Activated gamma-delta T cell treated with Interleukin-2 at 50 U/mL for 16 hours (primary cell): ENCODE data around the gene SNAP29.
"Not testable (repeated sequence)": the region's sequence is repeated elsewhere in the genome, so short reads cannot be mapped to it uniquely, and the experiment has no call there.

Experiments used
- DNase-seq: peaks from one replicate; pipeline ENCODE4 v3.0.0-alpha.2; 2020

Gene SNAP29

GRCh38 chr22:20858615-20859416 lies at the start of gene SNAP29, which contains the start of gene PI4KA:
TSS of gene SNAP29 (plus strand) at chr22:20859007. CDS start at chr22:20859111, 104 bp downstream.
TSS of gene PI4KA (minus strand) at chr22:20858811. CDS start at chr22:20858725, 86 bp downstream.
- DNase-seq = peak; percentile 99

DNA sequence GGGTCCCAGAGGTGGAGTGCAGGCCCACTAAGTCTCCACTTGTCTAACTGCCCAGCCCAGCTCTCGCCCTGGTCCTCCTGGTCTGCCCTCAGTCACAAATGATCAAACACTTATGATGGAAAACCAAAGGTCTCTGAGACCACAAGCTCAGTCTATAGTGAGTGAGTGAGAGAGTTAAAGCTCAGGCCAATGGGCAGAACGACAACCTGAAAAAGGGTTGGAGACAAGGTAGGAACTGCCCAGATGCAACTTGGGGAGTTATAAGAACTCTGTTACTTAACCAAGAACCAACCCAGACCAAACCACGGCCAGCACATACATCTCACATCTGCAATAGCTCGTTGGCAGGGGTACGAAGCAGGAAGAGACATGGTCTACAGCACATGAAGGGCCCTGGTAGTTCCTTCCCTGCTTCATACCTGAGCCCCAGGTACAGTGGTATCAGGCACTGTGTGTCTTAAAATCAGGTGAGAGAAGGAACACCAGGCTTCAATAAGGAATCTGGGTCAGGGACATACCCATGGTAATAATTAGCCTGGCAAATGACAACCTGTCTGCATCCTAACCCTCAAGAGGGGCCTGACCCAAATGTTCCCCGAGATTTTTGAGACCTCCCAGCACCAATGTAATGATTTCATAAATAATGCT lies 49.1 kb upstream of the SNAP29 start:
- no peak for DNase-seq

- DNase-seq = no peak
Measured at GRCh38 chr22:20810645-20811044, 48.2 kb upstream of the SNAP29 start.

GRCh38 chr22:20811171-20811570 lies 47.6 kb upstream of the SNAP29 start:
- no peak for DNase-seq

GRCh38 chr22:20811971-20812660 lies 46.7 kb upstream of the SNAP29 start:
- no peak for DNase-seq

DNA sequence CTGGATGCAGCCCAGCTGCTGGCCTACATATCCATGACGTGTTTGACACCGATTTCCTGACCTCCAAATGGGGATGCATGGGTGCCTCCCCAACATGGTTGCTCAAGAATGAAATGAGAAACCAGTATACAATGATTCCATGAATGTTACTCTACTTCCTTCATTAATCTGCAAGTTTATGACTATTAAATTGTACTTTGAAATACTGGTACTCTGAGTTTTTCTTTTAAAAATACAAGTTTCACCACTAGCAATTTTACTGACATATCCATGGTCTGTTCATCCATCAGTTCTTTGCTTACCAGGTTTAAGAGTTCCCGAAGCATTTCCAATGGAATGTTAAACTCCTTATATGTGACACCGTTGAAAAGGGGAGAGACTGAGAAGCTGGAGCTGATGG lies 45.8 kb upstream of the SNAP29 start:
- no peak for DNase-seq

DNA sequence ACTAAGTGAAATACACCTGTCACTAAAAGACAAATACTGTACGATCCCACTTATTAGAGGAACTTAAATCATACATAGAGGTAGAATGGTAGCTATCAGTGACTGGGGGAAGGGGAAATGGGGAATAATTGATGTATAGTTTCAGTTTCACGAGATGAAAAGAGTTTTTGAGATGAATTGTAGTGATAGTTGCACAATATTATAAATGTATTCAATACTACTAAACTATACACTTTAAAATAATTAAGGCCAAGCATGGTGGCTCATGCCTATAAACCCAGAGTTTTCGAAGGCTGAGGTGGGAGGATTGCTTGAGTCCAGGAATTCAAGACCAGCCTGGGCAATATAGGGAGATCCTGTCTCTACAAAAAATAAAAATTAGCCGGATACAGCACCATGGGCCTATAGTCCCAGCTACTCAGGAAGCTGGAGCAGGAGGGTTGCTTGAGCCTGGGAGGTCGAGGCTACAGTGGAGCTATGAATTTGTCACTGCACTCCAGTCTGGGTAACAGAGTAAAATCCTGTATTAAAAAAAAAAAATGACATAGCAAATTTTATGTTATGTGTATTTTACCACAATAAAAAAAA lies 44.5 kb upstream of the SNAP29 start:
- DNase-seq = no peak

- no peak for DNase-seq
Measured at GRCh38 chr22:20815477-20816050, 43.2 kb upstream of the SNAP29 start.

- no peak for DNase-seq
Measured at GRCh38 chr22:20816559-20816958, 42.2 kb upstream of the SNAP29 start.

GRCh38 chr22:20818471-20818870 lies 40.3 kb upstream of the SNAP29 start:
- DNase-seq = no peak

GRCh38 chr22:20819471-20819870 lies 39.3 kb upstream of the SNAP29 start:
- no peak for DNase-seq

GRCh38 chr22:20821717-20822239 lies 37.0 kb upstream of the SNAP29 start:
- DNase-seq = not testable (repeated sequence)

DNA sequence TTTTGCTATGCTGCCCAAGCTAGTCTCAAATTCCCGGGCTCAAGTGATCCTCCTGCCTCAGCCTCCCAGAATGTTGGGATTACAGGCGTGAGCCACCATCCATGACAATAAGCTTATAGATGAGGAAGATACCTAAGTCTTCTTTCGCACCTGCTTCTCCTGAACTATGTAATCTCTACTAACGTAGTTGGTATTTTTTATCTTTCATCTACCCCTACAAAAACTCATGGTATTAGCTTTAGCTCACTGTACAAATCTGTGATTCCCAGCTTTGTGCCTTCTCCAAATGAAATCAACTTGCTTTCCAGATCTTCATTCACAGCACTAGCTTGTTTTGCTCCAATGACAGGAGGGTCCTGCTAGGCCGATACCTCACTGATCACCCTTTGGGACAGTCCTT lies 36.6 kb upstream of the SNAP29 start:
- DNase-seq = no peak

DNA sequence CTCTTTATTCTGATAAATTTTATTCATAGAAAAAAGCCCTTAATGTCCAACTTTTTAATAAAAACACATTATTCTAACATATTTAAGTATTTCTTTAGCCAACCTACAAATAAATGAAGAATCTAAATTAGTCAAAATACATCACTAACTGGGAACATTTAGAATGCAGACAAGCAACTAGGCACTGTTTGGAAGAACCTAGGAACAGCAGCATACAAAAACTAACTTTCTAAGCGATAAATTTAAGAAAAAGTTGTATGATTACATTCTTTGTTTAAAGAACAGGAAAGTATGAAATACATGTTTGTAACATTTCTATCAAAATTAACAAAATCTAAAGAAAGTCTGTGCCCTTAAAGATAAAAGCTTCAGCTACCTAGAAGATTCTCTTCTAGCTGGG lies 35.5 kb upstream of the SNAP29 start:
- DNase-seq = no peak

DNA sequence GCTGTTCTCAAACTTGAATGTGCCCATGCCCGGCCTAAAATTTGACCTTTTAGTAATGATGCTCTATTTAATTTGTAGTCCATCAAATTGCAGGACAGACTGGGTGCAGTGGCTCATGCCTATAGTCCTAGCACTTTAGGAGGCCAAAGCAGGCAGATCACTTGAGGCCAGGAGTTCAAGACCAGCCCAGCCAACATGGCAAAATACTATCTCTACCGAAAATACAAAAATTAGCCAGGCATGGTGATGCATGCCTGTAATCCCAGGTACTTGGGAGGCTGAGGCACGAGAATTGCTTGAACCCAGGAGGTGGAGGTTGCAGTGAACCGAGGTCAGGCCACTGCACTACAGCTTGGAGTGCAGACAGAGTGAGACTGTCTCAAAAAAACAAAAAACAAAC lies 33.6 kb upstream of the SNAP29 start:
- DNase-seq = not testable (repeated sequence)

DNA sequence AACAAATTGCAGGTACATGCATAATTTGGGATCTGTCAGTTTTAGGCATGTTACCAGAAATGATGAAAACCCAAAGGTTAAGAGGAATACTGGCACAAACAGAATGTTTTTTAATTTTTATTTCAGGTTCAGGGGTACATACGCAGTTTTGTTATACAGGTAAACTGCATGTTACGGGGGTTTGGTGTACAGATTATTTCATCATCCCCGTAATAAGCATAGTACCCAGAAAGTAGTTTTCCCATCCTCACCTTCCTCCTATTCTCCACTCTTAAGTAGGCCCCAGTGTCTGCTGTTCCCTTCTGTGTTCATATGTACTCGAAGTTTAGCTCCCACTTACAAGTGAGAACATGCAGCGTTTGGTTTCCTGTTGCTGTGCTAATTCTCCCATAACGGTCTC lies 33.2 kb upstream of the SNAP29 start:
- no peak for DNase-seq

DNA sequence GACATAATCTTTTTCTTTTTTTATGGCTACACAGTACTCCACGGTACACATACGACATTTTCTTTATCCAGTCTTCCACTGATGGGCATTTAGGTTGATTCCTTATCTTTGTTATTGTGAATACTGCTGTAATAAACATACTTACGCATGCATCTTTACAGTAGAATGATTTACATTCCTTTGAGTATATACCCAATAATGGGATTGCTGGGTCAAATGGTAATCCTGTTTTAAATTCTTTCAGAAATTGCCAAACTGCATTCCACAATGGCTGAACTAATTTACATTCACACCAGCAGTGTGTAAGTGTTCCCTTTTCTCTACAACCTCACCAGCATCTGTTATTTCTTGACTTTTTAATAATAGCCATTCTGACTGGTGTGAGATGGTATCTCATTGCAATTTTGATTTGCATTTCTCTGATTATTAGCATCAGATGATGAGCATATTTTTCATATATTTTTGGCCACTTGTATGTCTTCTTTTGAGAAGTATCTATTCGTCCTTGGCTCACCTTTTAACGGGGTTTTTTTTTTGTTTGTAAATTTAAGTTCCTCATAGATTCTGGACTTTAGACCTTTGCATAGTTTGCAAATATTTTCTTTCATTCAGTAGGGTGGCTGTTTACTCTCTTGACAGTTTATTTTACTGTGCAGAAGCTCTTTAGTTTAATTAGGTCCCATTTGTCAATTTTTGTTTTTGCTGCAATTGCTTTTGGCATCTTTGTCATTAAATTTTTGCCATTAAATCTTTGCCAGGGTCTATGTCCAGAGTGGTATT lies 32.2 kb upstream of the SNAP29 start:
- not testable (repeated sequence) for DNase-seq

GRCh38 chr22:20829491-20830134 lies 29.2 kb upstream of the SNAP29 start:
- DNase-seq = no peak

- DNase-seq = no peak
Measured at GRCh38 chr22:20833225-20833665, 25.6 kb upstream of the SNAP29 start.

- no peak for DNase-seq
Measured at GRCh38 chr22:20834206-20834605, 24.6 kb upstream of the SNAP29 start.

GRCh38 chr22:20834725-20835124 lies 24.1 kb upstream of the SNAP29 start:
- no peak for DNase-seq
